HCT116 (cell line): Measurements from ENCODE around the gene SH3PXD2A. TPM values are rescaled to one million over a fixed set of nuclear protein-coding genes. Genes with fewer than 3 reads are reported as not detected.

ENCODE experiments used
- ATAC-seq: fragments of 200-7000 bp; cut with Tn5 transposase; 2 replicates; pipeline ENCODE4 v1.9.1; 2020; ENCODE audit warnings: mild to moderate bottlenecking, moderate library complexity
- BruUV-seq: library from RNA; stranded (reverse); fragments of 400-500 nt; replicated peaks from 2 replicates; lab custom pipeline; 2021; lab: Mats Ljungman, UMichigan
- CTCF ChIA-PET: fragments of 300-600 bp; sonication (Branson Sonifier 250); formaldehyde crosslinking; loops from one replicate; lab custom pipeline; 2021; ENCODE audit warnings: antibody characterized with exemption; lab: Charles Lee
- POLR2A ChIA-PET: fragments of 300-600, 350-600 bp; sonication (Branson Sonifier 250); formaldehyde crosslinking; loops from one replicate; lab custom pipeline; 2021; ENCODE audit warnings: antibody characterized with exemption; lab: Charles Lee
- RAD21 ChIA-PET, 2 experiments: fragments of 300-600 bp; sonication (Branson Sonifier 250); formaldehyde crosslinking; loops; one replicate each; lab custom pipeline; 2023; ENCODE audit warnings: low total read pairs in 2 of 2; ENCODE audit not compliant: uncharacterized antibody in 2 of 2, unreplicated experiment in 2 of 2, low non-redundant PET in 1 of 2; lab: Charles Lee
- DNase-seq: peaks from one replicate; pipeline ENCODE4 v3.0.0-alpha.2; 2010; ENCODE audit warnings: low read depth, low spot score
- H2AFZ ChIP-seq: fragments of 200-600 bp; shearing (Covaris generic), sonication (generic); 2 replicates; pipeline ENCODE4 v1.6.1; 2017; ENCODE audit warnings: low read depth, mixed run types, mixed read lengths, antibody characterized with exemption, low read length; ENCODE audit not compliant: poor library complexity, severe bottlenecking
- H3K27ac ChIP-seq: 2 replicates; pipeline ENCODE4 v1.5.1; 2012; ENCODE audit warnings: low read depth, low read length
- H3K27me3 ChIP-seq: fragments of 200-600 bp; sonication (generic); 2 replicates; pipeline ENCODE4 v1.6.1; 2016; ENCODE audit warnings: mixed run types, low read length, mixed read lengths; ENCODE audit not compliant: insufficient read depth
- H3K36me3 ChIP-seq, 2 experiments: fragments of 200-500 bp in 1 of 2; fragments of 200-600 bp in 1 of 2; sonication (Bioruptor generic) in 1 of 2; sonication (generic) in 1 of 2; 2 replicates each; pipeline versions ENCODE4 v1.5.1 to v1.6.1; 2014 to 2016; ENCODE audit warnings: low read length in 2 of 2, inconsistent platforms in 1 of 2, mixed read lengths in 1 of 2, mixed run types in 1 of 2; ENCODE audit not compliant: insufficient read depth in 2 of 2, control insufficient read depth in 1 of 2
- H3K4me1 ChIP-seq, 2 experiments: fragments of 200-600 bp in 1 of 2; sonication (generic) in 1 of 2; 2 replicates each; pipeline versions ENCODE4 v1.5.1 to v1.6.1; 2012 to 2017; ENCODE audit warnings: low read length in 2 of 2, inconsistent platforms in 1 of 2, mild to moderate bottlenecking in 1 of 2, mixed read lengths in 1 of 2, mixed run types in 1 of 2, moderate library complexity in 1 of 2; ENCODE audit not compliant: insufficient read depth in 2 of 2, control insufficient read depth in 1 of 2
- H3K4me2 ChIP-seq: fragments of 200-600 bp; sonication (generic); 2 replicates; pipeline ENCODE4 v1.6.1; 2017; ENCODE audit warnings: mixed run types, low read length, mixed read lengths
- H3K4me3 ChIP-seq, 2 experiments: fragments of 200-600 bp in 1 of 2; sonication (generic) in 1 of 2; replicated peaks in 1 of 2; 2 replicates each; pipeline ENCODE4 v1.5.1; 2011 to 2016; ENCODE audit warnings: low read length in 2 of 2, control low read depth in 1 of 2, low read depth in 1 of 2, mild to moderate bottlenecking in 1 of 2, mixed read lengths in 1 of 2, mixed run types in 1 of 2
- H3K79me2 ChIP-seq: fragments of 200-600 bp; sonication (generic); 2 replicates; pipeline ENCODE4 v1.6.1; 2017; ENCODE audit warnings: mild to moderate bottlenecking, mixed run types, low read length, moderate library complexity, mixed read lengths; ENCODE audit not compliant: insufficient read depth
- H3K9ac ChIP-seq: fragments of 200-600 bp; sonication (generic); 2 replicates; pipeline ENCODE4 v1.6.1; 2016; ENCODE audit warnings: low read length, mixed read lengths
- H3K9me2 ChIP-seq: fragments of 200-600 bp; sonication (generic), shearing (Covaris generic); 2 replicates; pipeline ENCODE4 v1.6.1; 2017; ENCODE audit warnings: mixed run types, mild to moderate bottlenecking, moderate library complexity; ENCODE audit not compliant: insufficient read depth
- H3K9me3 ChIP-seq, 2 experiments: fragments of 200-500 bp in 1 of 2; fragments of 200-600 bp in 1 of 2; sonication (Bioruptor generic) in 1 of 2; sonication (generic) in 1 of 2; 2 replicates each; pipeline ENCODE4 v1.6.1; 2014 to 2017; ENCODE audit warnings: low read length in 2 of 2, mixed read lengths in 2 of 2, inconsistent platforms in 1 of 2, low read depth in 1 of 2, mild to moderate bottlenecking in 1 of 2, mixed run types in 1 of 2, moderate library complexity in 1 of 2; ENCODE audit not compliant: control insufficient read depth in 1 of 2, insufficient read depth in 1 of 2
- H4K20me1 ChIP-seq: fragments of 200-600 bp; sonication (generic), shearing (Covaris generic); 2 replicates; pipeline ENCODE4 v1.6.1; 2017; ENCODE audit warnings: mixed run types, mild to moderate bottlenecking, moderate library complexity; ENCODE audit not compliant: insufficient read depth
- EGR1 ChIP-seq: IDR thresholded peaks from 2 replicates; pipeline ENCODE4 v1.6.1; 2012; ENCODE audit warnings: low read depth
- ELF1 ChIP-seq: IDR thresholded peaks from 2 replicates; pipeline ENCODE4 v1.6.1; 2012; ENCODE audit warnings: low read depth, borderline replicate concordance
- YY1 ChIP-seq: IDR thresholded peaks from 2 replicates; pipeline ENCODE4 v1.6.1; 2011; ENCODE audit warnings: low read length, low read depth, moderate library complexity, mild to moderate bottlenecking; ENCODE audit not compliant: insufficient replicate concordance; ENCODE audit errors: extremely low read depth
- intact Hi-C: fragments of 100-400 bp; cut with micrococcal nuclease; formaldehyde crosslinking; loops from 2 replicates; pipeline ENCODE4 v1.10.0; 2022
- total RNA-seq: library from RNA; stranded (reverse); gene quantifications from one replicate; pipeline ENCODE4 v1.2.1, GENCODE V29; 2021; ENCODE audit not compliant: unreplicated experiment
- TF ChIP-seq, protein P1 (sequence below): IDR thresholded peaks from 2 replicates; pipeline ENCODE4 v1.6.1; 2012
- TF ChIP-seq, protein P2 (sequence below), 3 experiments: fragments of 200-600 bp in 1 of 3; sonication (generic) in 1 of 3; IDR thresholded peaks in 2 of 3; conservative IDR thresholded peaks in 1 of 3; 2 replicates each; pipeline ENCODE4 v1.5.1; 2012 to 2017; ENCODE audit warnings: low read depth in 2 of 3, low read length in 2 of 3, antibody characterized with exemption in 1 of 3, borderline replicate concordance in 1 of 3, control low read depth in 1 of 3, mild to moderate bottlenecking in 1 of 3, mixed read lengths in 1 of 3, mixed run types in 1 of 3, moderate library complexity in 1 of 3; ENCODE audit not compliant: insufficient read depth in 1 of 3
- TF ChIP-seq, protein P3 (sequence below): IDR thresholded peaks from 2 replicates; pipeline ENCODE4 v1.6.1; 2011; ENCODE audit warnings: mild to moderate bottlenecking, low read length, moderate library complexity; ENCODE audit not compliant: insufficient replicate concordance; ENCODE audit errors: extremely low read depth
- TF ChIP-seq, protein P4 (sequence below): IDR thresholded peaks from 2 replicates; pipeline ENCODE4 v1.6.1; 2012; ENCODE audit warnings: low read depth

SH3PXD2A gene
- total RNA-seq, 1 experiment from 2014 or later, result 8.7 TPM

DNA sequence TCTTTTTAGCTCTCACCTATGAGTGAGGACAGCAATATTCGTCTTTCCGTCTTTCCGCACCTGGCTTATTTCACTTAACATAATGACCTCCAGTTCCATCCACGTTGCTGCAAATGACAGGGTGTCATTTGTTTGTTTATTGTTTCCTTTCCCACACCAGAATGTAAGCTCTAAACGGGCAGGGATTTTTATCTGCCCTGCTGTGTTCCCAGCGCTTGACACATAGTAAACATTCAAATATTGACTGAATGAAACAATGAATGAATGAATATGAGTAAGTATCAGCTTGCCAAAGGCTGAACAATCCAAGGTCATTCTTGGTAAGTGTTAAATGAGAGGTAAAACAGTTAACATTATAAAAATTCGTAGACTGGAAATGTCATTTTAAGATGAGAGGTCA, 12.8 kb downstream of the SH3PXD2A start:
- no peaks in the 10 kb centered on the region for H3K9me3 ChIP-seq
- ChIA-PET RAD21 (no interaction called here), CTCF (no interaction called here), POLR2A (no interaction called here)
- no peak overlapping the region for H2AFZ ChIP-seq
- H3K36me3 ChIP-seq, result no peaks in the 10 kb centered on the region
- intact Hi-C loops, result no loop called here
- DNase-seq (no peak), ATAC-seq (no peak)
- no peaks in the 10 kb centered on the region for H3K9me2 ChIP-seq
- H3K27ac ChIP-seq, result no peak overlapping the region
- H3K27me3 ChIP-seq, result peaks cover 3% of the 10 kb centered on the region; the same call in 1 of the 2 replicates
- no peaks in the 10 kb centered on the region for H3K4me1 ChIP-seq
- H4K20me1 ChIP-seq, result no peaks in the 10 kb centered on the region
- no peak overlapping the region for H3K9ac ChIP-seq
- no TSS peak for BruUV-seq
- H3K79me2 ChIP-seq, result no peaks in the 10 kb centered on the region
- TF ChIP-seq YY1, result no peak
- TF ChIP-seq, protein P1, sequence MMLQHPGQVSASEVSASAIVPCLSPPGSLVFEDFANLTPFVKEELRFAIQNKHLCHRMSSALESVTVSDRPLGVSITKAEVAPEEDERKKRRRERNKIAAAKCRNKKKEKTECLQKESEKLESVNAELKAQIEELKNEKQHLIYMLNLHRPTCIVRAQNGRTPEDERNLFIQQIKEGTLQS, result no peak
- TF ChIP-seq, protein P2, sequence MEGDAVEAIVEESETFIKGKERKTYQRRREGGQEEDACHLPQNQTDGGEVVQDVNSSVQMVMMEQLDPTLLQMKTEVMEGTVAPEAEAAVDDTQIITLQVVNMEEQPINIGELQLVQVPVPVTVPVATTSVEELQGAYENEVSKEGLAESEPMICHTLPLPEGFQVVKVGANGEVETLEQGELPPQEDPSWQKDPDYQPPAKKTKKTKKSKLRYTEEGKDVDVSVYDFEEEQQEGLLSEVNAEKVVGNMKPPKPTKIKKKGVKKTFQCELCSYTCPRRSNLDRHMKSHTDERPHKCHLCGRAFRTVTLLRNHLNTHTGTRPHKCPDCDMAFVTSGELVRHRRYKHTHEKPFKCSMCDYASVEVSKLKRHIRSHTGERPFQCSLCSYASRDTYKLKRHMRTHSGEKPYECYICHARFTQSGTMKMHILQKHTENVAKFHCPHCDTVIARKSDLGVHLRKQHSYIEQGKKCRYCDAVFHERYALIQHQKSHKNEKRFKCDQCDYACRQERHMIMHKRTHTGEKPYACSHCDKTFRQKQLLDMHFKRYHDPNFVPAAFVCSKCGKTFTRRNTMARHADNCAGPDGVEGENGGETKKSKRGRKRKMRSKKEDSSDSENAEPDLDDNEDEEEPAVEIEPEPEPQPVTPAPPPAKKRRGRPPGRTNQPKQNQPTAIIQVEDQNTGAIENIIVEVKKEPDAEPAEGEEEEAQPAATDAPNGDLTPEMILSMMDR (IDR thresholded peaks at IDR 0.05 in 2 of 3, conservative IDR thresholded peaks at IDR 0.05 in 1 of 3; ENCODE audit: borderline replicate concordance in 1 of 3, insufficient read depth in 1 of 3, low read depth in 2 of 3, low read length in 2 of 3), result no peak
- no peak for TF ChIP-seq EGR1
- no peak for TF ChIP-seq ELF1
- TF ChIP-seq, protein P3, sequence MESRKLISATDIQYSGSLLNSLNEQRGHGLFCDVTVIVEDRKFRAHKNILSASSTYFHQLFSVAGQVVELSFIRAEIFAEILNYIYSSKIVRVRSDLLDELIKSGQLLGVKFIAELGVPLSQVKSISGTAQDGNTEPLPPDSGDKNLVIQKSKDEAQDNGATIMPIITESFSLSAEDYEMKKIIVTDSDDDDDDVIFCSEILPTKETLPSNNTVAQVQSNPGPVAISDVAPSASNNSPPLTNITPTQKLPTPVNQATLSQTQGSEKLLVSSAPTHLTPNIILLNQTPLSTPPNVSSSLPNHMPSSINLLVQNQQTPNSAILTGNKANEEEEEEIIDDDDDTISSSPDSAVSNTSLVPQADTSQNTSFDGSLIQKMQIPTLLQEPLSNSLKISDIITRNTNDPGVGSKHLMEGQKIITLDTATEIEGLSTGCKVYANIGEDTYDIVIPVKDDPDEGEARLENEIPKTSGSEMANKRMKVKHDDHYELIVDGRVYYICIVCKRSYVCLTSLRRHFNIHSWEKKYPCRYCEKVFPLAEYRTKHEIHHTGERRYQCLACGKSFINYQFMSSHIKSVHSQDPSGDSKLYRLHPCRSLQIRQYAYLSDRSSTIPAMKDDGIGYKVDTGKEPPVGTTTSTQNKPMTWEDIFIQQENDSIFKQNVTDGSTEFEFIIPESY, result no peak
- TF ChIP-seq, protein P4, sequence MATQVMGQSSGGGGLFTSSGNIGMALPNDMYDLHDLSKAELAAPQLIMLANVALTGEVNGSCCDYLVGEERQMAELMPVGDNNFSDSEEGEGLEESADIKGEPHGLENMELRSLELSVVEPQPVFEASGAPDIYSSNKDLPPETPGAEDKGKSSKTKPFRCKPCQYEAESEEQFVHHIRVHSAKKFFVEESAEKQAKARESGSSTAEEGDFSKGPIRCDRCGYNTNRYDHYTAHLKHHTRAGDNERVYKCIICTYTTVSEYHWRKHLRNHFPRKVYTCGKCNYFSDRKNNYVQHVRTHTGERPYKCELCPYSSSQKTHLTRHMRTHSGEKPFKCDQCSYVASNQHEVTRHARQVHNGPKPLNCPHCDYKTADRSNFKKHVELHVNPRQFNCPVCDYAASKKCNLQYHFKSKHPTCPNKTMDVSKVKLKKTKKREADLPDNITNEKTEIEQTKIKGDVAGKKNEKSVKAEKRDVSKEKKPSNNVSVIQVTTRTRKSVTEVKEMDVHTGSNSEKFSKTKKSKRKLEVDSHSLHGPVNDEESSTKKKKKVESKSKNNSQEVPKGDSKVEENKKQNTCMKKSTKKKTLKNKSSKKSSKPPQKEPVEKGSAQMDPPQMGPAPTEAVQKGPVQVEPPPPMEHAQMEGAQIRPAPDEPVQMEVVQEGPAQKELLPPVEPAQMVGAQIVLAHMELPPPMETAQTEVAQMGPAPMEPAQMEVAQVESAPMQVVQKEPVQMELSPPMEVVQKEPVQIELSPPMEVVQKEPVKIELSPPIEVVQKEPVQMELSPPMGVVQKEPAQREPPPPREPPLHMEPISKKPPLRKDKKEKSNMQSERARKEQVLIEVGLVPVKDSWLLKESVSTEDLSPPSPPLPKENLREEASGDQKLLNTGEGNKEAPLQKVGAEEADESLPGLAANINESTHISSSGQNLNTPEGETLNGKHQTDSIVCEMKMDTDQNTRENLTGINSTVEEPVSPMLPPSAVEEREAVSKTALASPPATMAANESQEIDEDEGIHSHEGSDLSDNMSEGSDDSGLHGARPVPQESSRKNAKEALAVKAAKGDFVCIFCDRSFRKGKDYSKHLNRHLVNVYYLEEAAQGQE, result no peak
- H3K4me3 ChIP-seq, result no peak overlapping the region
- H3K4me2 ChIP-seq, result no peak overlapping the region
